Adrenal gland (tissue), 12 donors: ENCODE measurements around the gene HPN. TPM values are rescaled to one million over a fixed set of nuclear protein-coding genes. Genes with fewer than 3 reads are reported as not detected.

Experiments used
- DNase-seq, 7 donors: peaks; one replicate each; pipeline ENCODE4 v3.0.0-alpha.2; 2019 to 2020
- H3K27ac ChIP-seq, 5 donors: fragments of 200-600 bp; sonication (generic) in 4 of 5; 1 replicate in 3 of 5; 2 replicates in 2 of 5; pipeline versions ENCODE4 v1.5.1 to v1.8.0; 2016 to 2020; ENCODE audit warnings: mild to moderate bottlenecking in 1 of 5
- H3K27me3 ChIP-seq: fragments of 200-600 bp; 2 replicates; pipeline ENCODE4 v1.8.0; 2021
- H3K36me3 ChIP-seq, 2 donors: fragments of 200-600 bp; replicated peaks in 1 of 2; 1 replicate in 1 of 2; 2 replicates in 1 of 2; pipeline versions ENCODE4 v1.5.1 to v1.8.0; 2018 to 2022
- H3K4me1 ChIP-seq, 2 donors: fragments of 200-600 bp; replicated peaks in 1 of 2; 1 replicate in 1 of 2; 2 replicates in 1 of 2; pipeline versions ENCODE4 v1.5.1 to v1.8.0; 2018 to 2021
- H3K4me3 ChIP-seq, 4 donors: fragments of 200-600 bp; sonication (generic) in 3 of 4; one replicate each; pipeline ENCODE4 v1.5.1; 2016 to 2018
- H3K9me3 ChIP-seq, 3 donors: fragments of 200-600 bp; sonication (generic) in 1 of 3; replicated peaks in 1 of 3; 1 replicate in 2 of 3; 2 replicates in 1 of 3; pipeline versions ENCODE4 v1.5.1 to v1.8.0; 2016 to 2021
- POLR2A ChIP-seq, 2 donors: fragments of 450-650 bp; IDR thresholded peaks; one replicate each; pipeline ENCODE4 v1.6.1; 2017; ENCODE audit warnings: antibody characterized with exemption in 2 of 2, mild to moderate bottlenecking in 2 of 2, moderate library complexity in 1 of 2
- WGBS, 4 donors: extraction: QIAGEN DNeasy Blood & Tissue Kit in 2 of 4; methylation state at CpG; one replicate each; pipeline versions ENCODE4 v1.1.5 to v1.1.7; 2013 to 2017; 5-methylcytosine and 5-hydroxymethylcytosine counted together
- intact Hi-C, 2 donors: fragments of 100-400 bp; cut with DNase I; formaldehyde crosslinking; loops; one replicate each; pipeline versions ENCODE4 v1.14.1 to v1.15.0; 2022 to 2023
- polyA plus RNA-seq, 3 donors: library from polyadenylated mRNA; stranded (reverse); fragments of 200-250 nt in 2 of 3; fragments of 350-450 nt in 1 of 3; fragmentation: Illumina TruSeq in 1 of 3; extraction: RNeasy Lipid Tissue Mini Kit (QIAGEN cat#74804) in 1 of 3; gene quantifications; one replicate each; pipeline ENCODE4 v1.2.3, GENCODE V29; 2013 to 2014
- total RNA-seq, 9 donors: library from RNA; depleted of rRNA in 4 of 9; stranded (reverse); fragments of >200 nt in 4 of 9; fragments of 120-200 nt in 1 of 9; fragmentation: NEBNext Ultra II Directional in 1 of 9; extraction: Animal tissue kit (Norgen Biotek cat#: 25700) in 1 of 9; gene quantifications; one replicate each; pipeline versions ENCODE4 v1.1.0 to v1.2.4, GENCODE V29; 2013 to 2023
- TF ChIP-seq, protein P1 (sequence below), 6 experiments: fragments of 450-650 bp in 4 of 6; fragments of 200-600 bp in 2 of 6; sonication (generic) in 1 of 6; IDR thresholded peaks; 1 replicate in 5 of 6; 2 replicates in 1 of 6; pipeline versions ENCODE4 v1.5.1 to v1.8.0; 2016 to 2021; ENCODE audit warnings: antibody characterized with exemption in 6 of 6, mild to moderate bottlenecking in 2 of 6, moderate library complexity in 1 of 6
- donor health status: healthy with polysubstance abuse.
- donor health status: Bipolar disorder and iron deficiency.
- donor health status: DM: yes; HTN: yes; CAD: no.
- donor health status: DM: no; HTN: no; CAD: no.
- donor health status: DM: no; HTN: no; CAD: no.
- donor health status: DM: yes; HTN: yes; CAD: no.

The HPN gene
- total and polyA plus RNA-seq, 12 donors: 0.20 to 2.6 (median 0.88) TPM; not detected in 2

DNA sequence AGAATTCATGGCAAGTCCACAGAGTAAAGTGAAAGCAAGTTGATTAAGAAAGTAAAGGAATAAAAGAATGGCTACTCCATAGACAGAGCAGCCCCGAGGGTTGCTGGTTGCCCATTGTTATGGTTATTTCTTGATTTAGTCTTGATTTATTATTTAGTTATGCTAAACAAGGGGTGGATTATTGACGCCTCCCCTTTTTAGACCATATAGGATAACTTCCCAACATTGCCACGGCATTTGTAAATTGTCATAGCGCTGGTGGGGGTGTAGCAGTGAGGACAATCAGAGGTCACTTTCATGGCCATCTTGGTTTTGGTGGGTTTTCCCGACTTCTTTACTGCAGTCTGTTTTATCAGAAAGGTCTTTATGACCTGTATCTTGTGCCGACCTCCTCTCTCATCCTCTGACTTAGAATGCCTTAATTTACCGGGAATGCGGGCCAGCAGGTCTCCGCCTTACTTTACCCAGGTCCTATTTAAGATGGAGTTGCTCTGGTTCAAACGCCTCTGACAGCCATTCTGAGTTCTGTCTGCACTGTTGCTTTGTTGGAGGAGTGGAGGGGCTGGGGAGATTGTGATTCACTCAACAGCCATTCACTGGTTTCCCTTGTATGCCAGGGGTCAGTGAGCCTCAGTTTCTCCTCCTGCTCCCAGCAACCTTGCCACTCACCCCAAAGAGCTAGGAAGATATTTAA is 27.6 kb downstream of the HPN start:
- no peak for TF ChIP-seq POLR2A (IDR thresholded peaks at IDR 0.05)
- TF ChIP-seq, protein P1, sequence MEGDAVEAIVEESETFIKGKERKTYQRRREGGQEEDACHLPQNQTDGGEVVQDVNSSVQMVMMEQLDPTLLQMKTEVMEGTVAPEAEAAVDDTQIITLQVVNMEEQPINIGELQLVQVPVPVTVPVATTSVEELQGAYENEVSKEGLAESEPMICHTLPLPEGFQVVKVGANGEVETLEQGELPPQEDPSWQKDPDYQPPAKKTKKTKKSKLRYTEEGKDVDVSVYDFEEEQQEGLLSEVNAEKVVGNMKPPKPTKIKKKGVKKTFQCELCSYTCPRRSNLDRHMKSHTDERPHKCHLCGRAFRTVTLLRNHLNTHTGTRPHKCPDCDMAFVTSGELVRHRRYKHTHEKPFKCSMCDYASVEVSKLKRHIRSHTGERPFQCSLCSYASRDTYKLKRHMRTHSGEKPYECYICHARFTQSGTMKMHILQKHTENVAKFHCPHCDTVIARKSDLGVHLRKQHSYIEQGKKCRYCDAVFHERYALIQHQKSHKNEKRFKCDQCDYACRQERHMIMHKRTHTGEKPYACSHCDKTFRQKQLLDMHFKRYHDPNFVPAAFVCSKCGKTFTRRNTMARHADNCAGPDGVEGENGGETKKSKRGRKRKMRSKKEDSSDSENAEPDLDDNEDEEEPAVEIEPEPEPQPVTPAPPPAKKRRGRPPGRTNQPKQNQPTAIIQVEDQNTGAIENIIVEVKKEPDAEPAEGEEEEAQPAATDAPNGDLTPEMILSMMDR (IDR thresholded peaks at IDR 0.05): no peak

DNA sequence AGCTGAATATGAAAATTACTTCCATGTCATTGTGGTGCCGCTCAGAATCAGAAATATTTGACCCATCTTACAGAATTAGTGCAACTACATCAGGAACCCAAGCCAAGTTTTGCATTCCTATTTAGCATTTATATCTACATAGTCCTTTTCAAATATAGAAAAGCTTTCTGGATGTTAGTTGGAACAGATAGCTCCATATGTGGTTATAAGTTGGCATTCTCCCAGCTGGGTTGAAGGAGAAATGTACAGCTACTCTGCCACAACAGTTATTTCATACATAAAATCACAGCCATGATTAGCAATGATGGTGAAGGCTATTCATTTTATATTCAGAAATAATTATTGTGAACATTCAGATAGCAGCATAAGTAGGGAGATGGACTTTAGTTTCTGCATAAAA is 28.2 kb downstream of the HPN start:
- H3K9me3 ChIP-seq: no peaks in the 10 kb centered on the region
- no peak overlapping the region for H3K27ac ChIP-seq
- no peaks in the 10 kb centered on the region for H3K4me1 ChIP-seq
- H3K27me3 ChIP-seq: no peaks in the 10 kb centered on the region
- no peaks in the 10 kb centered on the region for H3K36me3 ChIP-seq
- WGBS, 4 donors: 79 to 93% (median 82%) methylated on average over 1 of the region's 1 CpG
- no peak for DNase-seq
- TF ChIP-seq, protein P1 (IDR thresholded peaks at IDR 0.05): no peak
- TF ChIP-seq POLR2A (IDR thresholded peaks at IDR 0.05): no peak
- no peak overlapping the region for H3K4me3 ChIP-seq
- intact Hi-C loops: loop anchor here in 1 of 2 donors (10.0 kb wide), 1 partner anchor 65 kb away; the partner anchor contains the start of genes FXYD1 and LGI4

More for the DNA sequence above, 27.6 kb downstream of the HPN start:
- Histone ChIP-seq H3K4me1 (no peaks in the 10 kb centered on the region), H3K27me3 (no peaks in the 10 kb centered on the region), H3K36me3 (no peaks in the 10 kb centered on the region), H3K4me3 (no peak overlapping the region), H3K27ac (no peak overlapping the region), H3K9me3 (no peaks in the 10 kb centered on the region)
- DNase-seq: no peak
- intact Hi-C loops: loop anchor here in 1 of 2 donors (10.0 kb wide), 1 partner anchor 66 kb away; the partner anchor contains the start of genes FXYD1 and LGI4
- WGBS, 4 donors: 68 to 80% (median 69%) methylated on average over 10 of the region's 10 CpGs

DNA sequence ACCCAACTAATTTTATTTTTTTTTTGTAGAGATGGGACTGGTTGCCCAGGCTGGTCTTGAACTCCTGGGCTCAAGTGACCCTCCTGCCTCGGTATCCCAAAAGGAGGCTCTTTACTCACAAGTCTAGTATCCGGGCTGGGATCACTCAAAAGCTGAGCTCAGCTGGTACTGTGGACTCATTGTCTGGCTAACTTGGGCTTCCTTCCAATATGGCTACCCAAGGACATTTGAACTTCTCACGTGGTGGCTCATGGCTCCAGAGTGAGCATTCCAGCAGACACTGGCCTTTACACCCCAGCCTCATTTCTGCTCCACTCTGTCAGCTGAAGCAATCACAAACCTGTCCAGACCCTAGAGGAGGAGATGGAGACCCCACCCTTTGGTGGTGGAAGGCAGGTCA is 28.9 kb downstream of the HPN start:
- Histone ChIP-seq H3K27ac (no peak overlapping the region), H3K4me1 (no peaks in the 10 kb centered on the region), H3K36me3 (no peaks in the 10 kb centered on the region), H3K27me3 (peaks cover under 1% of the 10 kb centered on the region), H3K9me3 (no peaks in the 10 kb centered on the region), H3K4me3 (no peak overlapping the region)
- 64 to 80% (median 72%) methylated on average over 2 to 3 of the region's 3 CpGs for WGBS, 4 donors
- intact Hi-C loops: no loop called here
- TF ChIP-seq, protein P1 (IDR thresholded peaks at IDR 0.05): no peak
- TF ChIP-seq POLR2A (IDR thresholded peaks at IDR 0.05): no peak
- DNase-seq: no peak

DNA sequence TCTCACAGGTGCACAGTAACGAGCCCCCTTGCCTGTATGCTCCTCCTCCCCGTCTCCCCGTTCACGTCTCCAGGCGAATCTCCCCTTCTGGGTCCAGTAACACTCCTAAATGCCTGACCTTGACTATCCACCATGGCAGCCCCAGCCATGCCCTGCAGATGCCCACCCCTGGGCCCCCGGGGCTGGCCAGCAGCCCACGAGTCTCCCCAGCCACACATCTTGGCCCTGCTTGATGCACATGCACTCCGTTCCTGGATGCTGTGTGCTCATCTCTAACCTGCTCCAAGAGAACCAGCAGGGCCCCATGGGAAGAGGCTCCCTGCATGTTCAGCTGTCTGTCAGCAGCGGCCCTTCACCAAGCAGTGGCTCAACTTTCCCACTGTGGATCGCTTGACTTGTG is 32.0 kb downstream of the HPN start:
- WGBS, 4 donors: 61 to 80% (median 75%) methylated on average over 10 of the region's 10 CpGs
- H3K4me3 ChIP-seq: no peak overlapping the region
- intact Hi-C loops: no loop called here
- TF ChIP-seq, protein P1 (IDR thresholded peaks at IDR 0.05): no peak
- TF ChIP-seq POLR2A (IDR thresholded peaks at IDR 0.05): no peak
- no peaks in the 10 kb centered on the region for H3K36me3 ChIP-seq
- no peaks in the 10 kb centered on the region for H3K9me3 ChIP-seq
- no peak for DNase-seq
- H3K27ac ChIP-seq: no peak overlapping the region
- H3K4me1 ChIP-seq: no peaks in the 10 kb centered on the region
- peaks cover 3% of the 10 kb centered on the region for H3K27me3 ChIP-seq
